HepG2 (cell line): ENCODE data around the gene CASP4. TPM values are rescaled to one million over a fixed set of nuclear protein-coding genes. Genes with fewer than 3 reads are reported as not detected.

Experiments
- ARID5B ChIP-seq: IDR thresholded peaks from 2 replicates; pipeline ENCODE4 v1.4.0; 2020; ENCODE audit warnings: mild to moderate bottlenecking, missing genetic modification reagents
- EED ChIP-seq: sonication (generic); formaldehyde crosslinking; IDR thresholded peaks from 2 replicates; pipeline ENCODE4 v1.5.0; 2020; ENCODE audit warnings: mild to moderate bottlenecking, missing genetic modification reagents
- FOXK1 ChIP-seq: sonication (generic); formaldehyde crosslinking; IDR thresholded peaks from 2 replicates; pipeline ENCODE4 v1.4.0; 2020; ENCODE audit warnings: low read depth, missing genetic modification reagents, borderline replicate concordance
- KLF9 ChIP-seq: IDR thresholded peaks from 2 replicates; pipeline ENCODE4 v1.6.1; 2016; ENCODE audit warnings: low read depth
- KMT2B ChIP-seq: IDR thresholded peaks from 2 replicates; pipeline ENCODE4 v1.6.1; 2016; ENCODE audit warnings: missing genetic modification reagents, missing compliant biosample characterization
- NCOA5 ChIP-seq: sonication (generic); formaldehyde crosslinking; IDR thresholded peaks from 2 replicates; pipeline ENCODE4 v1.4.0; 2020; ENCODE audit warnings: missing genetic modification reagents
- PAXIP1 ChIP-seq: sonication (generic); formaldehyde crosslinking; conservative IDR thresholded peaks from 2 replicates; pipeline ENCODE4 v1.4.0; 2020; ENCODE audit warnings: mild to moderate bottlenecking, missing genetic modification reagents, moderate library complexity
- YEATS4 ChIP-seq: sonication (generic); formaldehyde crosslinking; IDR thresholded peaks from 2 replicates; pipeline ENCODE4 v1.4.0; 2020; ENCODE audit warnings: missing genetic modification reagents, borderline replicate concordance
- ZNF230 ChIP-seq: sonication (generic); formaldehyde crosslinking; IDR thresholded peaks from 2 replicates; pipeline ENCODE4 v1.4.0; 2020; ENCODE audit warnings: mild to moderate bottlenecking, missing genetic modification reagents
- ZNF276 ChIP-seq: sonication (generic); formaldehyde crosslinking; IDR thresholded peaks from 2 replicates; pipeline ENCODE4 v1.4.0; 2020; ENCODE audit warnings: mild to moderate bottlenecking, low read depth, missing genetic modification reagents
- polyA plus RNA-seq, 8 experiments: library from polyadenylated mRNA; depleted of rRNA in 3 of 8; stranded (reverse) in 7 of 8; unstranded in 1 of 8; fragments of >200 nt; fragmentation: Illumina TruSeq in 4 of 8; extraction: Trizol in 4 of 8; gene quantifications; 2 replicates each; pipeline versions ENCODE4 v1.2.1 to v1.2.3, GENCODE V29; 2011 to 2016; ENCODE audit warnings: low read depth in 4 of 8, missing spikeins in 1 of 8, mixed read lengths in 1 of 8; ENCODE audit not compliant: insufficient read depth in 1 of 8
- total RNA-seq, 5 experiments: library from RNA; depleted of rRNA; stranded (reverse); fragments of >200 nt; fragmentation: Illumina TruSeq; extraction: Trizol; gene quantifications; 2 replicates each; pipeline ENCODE4 v1.2.3, GENCODE V29; 2016; ENCODE audit warnings: low read depth in 1 of 5
- TF ChIP-seq, protein P1 (sequence below): sonication (generic); formaldehyde crosslinking; IDR thresholded peaks from 2 replicates; pipeline ENCODE4 v1.4.0; 2020; ENCODE audit warnings: missing genetic modification reagents
- TF ChIP-seq, protein P2 (sequence below): sonication (generic); formaldehyde crosslinking; IDR thresholded peaks from 2 replicates; pipeline ENCODE4 v1.8.1; 2022; ENCODE audit warnings: low read depth, mild to moderate bottlenecking, missing genetic modification reagents

CASP4 gene
- total and polyA plus RNA-seq, 2 of the 13 experiments (the other 11 are each of a cell fraction or from before 2014, with no cell fraction given) = 56.4 to 69.8 TPM

- TF ChIP-seq ARID5B = peak; percentile 45; the same call in 1 of the 2 replicates
- TF ChIP-seq, protein P1, sequence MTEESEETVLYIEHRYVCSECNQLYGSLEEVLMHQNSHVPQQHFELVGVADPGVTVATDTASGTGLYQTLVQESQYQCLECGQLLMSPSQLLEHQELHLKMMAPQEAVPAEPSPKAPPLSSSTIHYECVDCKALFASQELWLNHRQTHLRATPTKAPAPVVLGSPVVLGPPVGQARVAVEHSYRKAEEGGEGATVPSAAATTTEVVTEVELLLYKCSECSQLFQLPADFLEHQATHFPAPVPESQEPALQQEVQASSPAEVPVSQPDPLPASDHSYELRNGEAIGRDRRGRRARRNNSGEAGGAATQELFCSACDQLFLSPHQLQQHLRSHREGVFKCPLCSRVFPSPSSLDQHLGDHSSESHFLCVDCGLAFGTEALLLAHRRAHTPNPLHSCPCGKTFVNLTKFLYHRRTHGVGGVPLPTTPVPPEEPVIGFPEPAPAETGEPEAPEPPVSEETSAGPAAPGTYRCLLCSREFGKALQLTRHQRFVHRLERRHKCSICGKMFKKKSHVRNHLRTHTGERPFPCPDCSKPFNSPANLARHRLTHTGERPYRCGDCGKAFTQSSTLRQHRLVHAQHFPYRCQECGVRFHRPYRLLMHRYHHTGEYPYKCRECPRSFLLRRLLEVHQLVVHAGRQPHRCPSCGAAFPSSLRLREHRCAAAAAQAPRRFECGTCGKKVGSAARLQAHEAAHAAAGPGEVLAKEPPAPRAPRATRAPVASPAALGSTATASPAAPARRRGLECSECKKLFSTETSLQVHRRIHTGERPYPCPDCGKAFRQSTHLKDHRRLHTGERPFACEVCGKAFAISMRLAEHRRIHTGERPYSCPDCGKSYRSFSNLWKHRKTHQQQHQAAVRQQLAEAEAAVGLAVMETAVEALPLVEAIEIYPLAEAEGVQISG (CRISPR knock-in tag) = no peak
- no peak for TF ChIP-seq ZNF230 (CRISPR knock-in tag)
- TF ChIP-seq KMT2B = no peak
- TF ChIP-seq, protein P2, sequence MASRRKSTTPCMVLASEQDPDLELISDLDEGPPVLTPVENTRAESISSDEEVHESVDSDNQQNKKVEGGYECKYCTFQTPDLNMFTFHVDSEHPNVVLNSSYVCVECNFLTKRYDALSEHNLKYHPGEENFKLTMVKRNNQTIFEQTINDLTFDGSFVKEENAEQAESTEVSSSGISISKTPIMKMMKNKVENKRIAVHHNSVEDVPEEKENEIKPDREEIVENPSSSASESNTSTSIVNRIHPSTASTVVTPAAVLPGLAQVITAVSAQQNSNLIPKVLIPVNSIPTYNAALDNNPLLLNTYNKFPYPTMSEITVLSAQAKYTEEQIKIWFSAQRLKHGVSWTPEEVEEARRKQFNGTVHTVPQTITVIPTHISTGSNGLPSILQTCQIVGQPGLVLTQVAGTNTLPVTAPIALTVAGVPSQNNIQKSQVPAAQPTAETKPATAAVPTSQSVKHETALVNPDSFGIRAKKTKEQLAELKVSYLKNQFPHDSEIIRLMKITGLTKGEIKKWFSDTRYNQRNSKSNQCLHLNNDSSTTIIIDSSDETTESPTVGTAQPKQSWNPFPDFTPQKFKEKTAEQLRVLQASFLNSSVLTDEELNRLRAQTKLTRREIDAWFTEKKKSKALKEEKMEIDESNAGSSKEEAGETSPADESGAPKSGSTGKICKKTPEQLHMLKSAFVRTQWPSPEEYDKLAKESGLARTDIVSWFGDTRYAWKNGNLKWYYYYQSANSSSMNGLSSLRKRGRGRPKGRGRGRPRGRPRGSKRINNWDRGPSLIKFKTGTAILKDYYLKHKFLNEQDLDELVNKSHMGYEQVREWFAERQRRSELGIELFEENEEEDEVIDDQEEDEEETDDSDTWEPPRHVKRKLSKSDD (CRISPR knock-in tag) = no peak
- no peak for TF ChIP-seq EED (CRISPR knock-in tag)
- 0 out of 2 replicates have a peak, but pooled peaks have one; percentile 41 for TF ChIP-seq FOXK1 (CRISPR knock-in tag)
- TF ChIP-seq YEATS4 (CRISPR knock-in tag) = no peak
- TF ChIP-seq ZNF276 = no peak
- TF ChIP-seq NCOA5 (CRISPR knock-in tag) = no peak
- TF ChIP-seq KLF9 = no peak
- no peak for TF ChIP-seq PAXIP1 (CRISPR knock-in tag)
Observed at GRCh38 chr11:104925850-104926249, 42.5 kb downstream of the CASP4 start (continued).
